GM23338 (cell line): ENCODE results near the gene VCX2. TPM values are rescaled to one million over a fixed set of nuclear protein-coding genes. Genes with fewer than 3 reads are reported as not detected.
"Not testable (repeated sequence)": the region's sequence is repeated elsewhere in the genome, so short reads cannot be mapped to it uniquely, and the experiment has no call there.

Source experiments
- ATAC-seq: fragments of 200-7000 bp; cut with Tn5 transposase; 3 replicates; pipeline ENCODE4 v1.9.1; 2020
- DNase-seq: peaks from one replicate; pipeline ENCODE4 v3.0.0-alpha.2; 2015; ENCODE audit warnings: low spot score
- H2AFZ ChIP-seq: fragments of 200-600 bp; sonication (generic); 2 replicates; pipeline ENCODE4 v1.8.0; 2016; ENCODE audit warnings: antibody characterized with exemption, mild to moderate bottlenecking, moderate library complexity
- H3F3A ChIP-seq: fragments of 200-600 bp; sonication (generic); replicated peaks from 2 replicates; pipeline ENCODE4 v1.8.0; 2017; ENCODE audit warnings: antibody characterized with exemption, mixed run types, low read depth
- H3K27ac ChIP-seq: fragments of 200-600 bp; sonication (generic); 2 replicates; pipeline ENCODE4 v1.6.1; 2016; ENCODE audit warnings: low read depth
- H3K27me3 ChIP-seq: fragments of 200-600 bp; sonication (generic); 2 replicates; pipeline ENCODE4 v1.8.0; 2016; ENCODE audit warnings: mild to moderate bottlenecking, mixed run types, moderate library complexity; ENCODE audit not compliant: insufficient read depth
- H3K36me3 ChIP-seq: fragments of 200-600 bp; sonication (generic); 2 replicates; pipeline ENCODE4 v1.8.0; 2016; ENCODE audit warnings: mild to moderate bottlenecking; ENCODE audit not compliant: insufficient read depth
- H3K4me1 ChIP-seq: fragments of 200-600 bp; sonication (generic); 2 replicates; pipeline ENCODE4 v1.8.0; 2016; ENCODE audit warnings: mild to moderate bottlenecking, moderate library complexity; ENCODE audit not compliant: insufficient read depth
- H3K4me2 ChIP-seq: fragments of 200-600 bp; sonication (generic); 2 replicates; pipeline ENCODE4 v1.7.1; 2017; ENCODE audit warnings: mixed run types
- H3K4me3 ChIP-seq: fragments of 200-600 bp; sonication (generic); 2 replicates; pipeline ENCODE4 v1.6.1; 2016; ENCODE audit warnings: mixed run types
- H3K79me2 ChIP-seq: fragments of 200-600 bp; sonication (generic); replicated peaks from 2 replicates; pipeline ENCODE4 v1.8.0; 2017; ENCODE audit warnings: mild to moderate bottlenecking; ENCODE audit not compliant: insufficient read depth
- H3K9me2 ChIP-seq: fragments of 200-600 bp; sonication (generic); 2 replicates; pipeline ENCODE4 v1.8.0; 2017; ENCODE audit not compliant: insufficient read depth
- H4K20me1 ChIP-seq: fragments of 200-600 bp; sonication (generic); replicated peaks from 2 replicates; pipeline ENCODE4 v1.8.0; 2017; ENCODE audit warnings: mild to moderate bottlenecking; ENCODE audit not compliant: insufficient read depth
- H3K27ac Mint-ChIP-seq: 2 replicates; pipeline ENCODE4 v1.8.0; 2020; ENCODE audit warnings: inconsistent platforms, mild to moderate bottlenecking, moderate library complexity, mixed read lengths
- H3K27me3 Mint-ChIP-seq: 3 replicates; pipeline ENCODE4 v1.8.0; 2022; ENCODE audit warnings: low read depth, mild to moderate bottlenecking, moderate library complexity, mixed read lengths, inconsistent platforms; ENCODE audit not compliant: insufficient read depth, poor library complexity
- H3K36me3 Mint-ChIP-seq: 3 replicates; pipeline ENCODE4 v1.8.0; 2021; ENCODE audit warnings: low read depth, mild to moderate bottlenecking, inconsistent platforms, moderate library complexity, mixed read lengths
- H3K4me1 Mint-ChIP-seq: 3 replicates; pipeline ENCODE4 v1.8.0; 2020; ENCODE audit warnings: mild to moderate bottlenecking, inconsistent platforms, mixed read lengths
- H3K4me3 Mint-ChIP-seq: 3 replicates; pipeline ENCODE4 v1.8.0; 2021; ENCODE audit warnings: moderate library complexity, mild to moderate bottlenecking, inconsistent platforms, mixed read lengths
- H3K9me3 Mint-ChIP-seq: 3 replicates; pipeline ENCODE4 v1.8.0; 2020; ENCODE audit warnings: moderate library complexity, mild to moderate bottlenecking, inconsistent platforms, mixed read lengths
- CTCF ChIP-seq, 2 experiments: fragments of 200-600 bp in 1 of 2; sonication (generic) in 1 of 2; conservative IDR thresholded peaks; 2 replicates each; pipeline versions ENCODE4 v1.5.1 to v1.6.1; 2016 to 2017; ENCODE audit warnings: antibody characterized with exemption in 2 of 2, low read depth in 2 of 2, mild to moderate bottlenecking in 2 of 2, moderate library complexity in 1 of 2
- ETS1 ChIP-seq: IDR thresholded peaks from 2 replicates; pipeline ENCODE4 v1.6.1; 2016; ENCODE audit warnings: antibody characterized with exemption
- EZH2 ChIP-seq: fragments of 200-600 bp; sonication (generic); IDR thresholded peaks from one replicate; pipeline ENCODE4 v1.8.0; 2017; ENCODE audit warnings: antibody characterized with exemption, mild to moderate bottlenecking, low read depth; ENCODE audit not compliant: unreplicated experiment
- JUNB ChIP-seq: IDR thresholded peaks from one replicate; pipeline ENCODE4 v1.6.1; 2016; ENCODE audit warnings: antibody characterized with exemption; ENCODE audit not compliant: unreplicated experiment
- NANOG ChIP-seq: IDR thresholded peaks from 2 replicates; pipeline ENCODE4 v1.6.1; 2016; ENCODE audit warnings: antibody characterized with exemption, borderline replicate concordance
- POLR2AphosphoS5 ChIP-seq: IDR thresholded peaks from 2 replicates; pipeline ENCODE4 v1.6.1; 2016; ENCODE audit warnings: antibody characterized with exemption, low read depth
- REST ChIP-seq: IDR thresholded peaks from one replicate; pipeline ENCODE4 v1.6.1; 2018; ENCODE audit warnings: antibody characterized with exemption; ENCODE audit not compliant: unreplicated experiment
- ZNF114 ChIP-seq: fragments of 250-450 bp; sonication (Bioruptor Pico); IDR thresholded peaks from 2 replicates; pipeline ENCODE4 v1.5.0; 2020; ENCODE audit warnings: mild to moderate bottlenecking, moderate library complexity
- ZNF331 ChIP-seq: fragments of 250-450 bp; sonication (Bioruptor Pico); IDR thresholded peaks from 2 replicates; pipeline ENCODE4 v1.5.0; 2020; ENCODE audit warnings: low read depth, mild to moderate bottlenecking, moderate library complexity
- ZNF462 ChIP-seq: fragments of 250-450 bp; sonication (Bioruptor Pico); IDR thresholded peaks from 2 replicates; pipeline ENCODE4 v1.5.0; 2020; ENCODE audit warnings: mild to moderate bottlenecking, moderate library complexity
- polyA plus RNA-seq: library from polyadenylated mRNA; unstranded; fragments of >200 nt; fragmentation: Nextera tagmentation; extraction: Ambion mirVana; gene quantifications from 2 replicates; pipeline ENCODE4 v1.2.1, GENCODE V29; 2016
- total RNA-seq: library from RNA; depleted of rRNA; stranded (reverse); fragments of >200 nt; shearing (Covaris generic); gene quantifications from 2 replicates; pipeline ENCODE4 v1.2.3, GENCODE V29; 2014

Gene VCX2
- total and polyA plus RNA-seq, 2 experiments from 2014 or later: not detected

GRCh38 chrX:8154011-8154410 lies 17.1 kb downstream of the VCX2 start:
- ATAC-seq, H3K36me3 ChIP-seq, H3K4me3 ChIP-seq, H3K4me1 ChIP-seq, H3K36me3 Mint-ChIP-seq, H3K4me2 ChIP-seq, H3F3A ChIP-seq, H2AFZ ChIP-seq, H3K79me2 ChIP-seq, H3K27ac ChIP-seq, H3K27me3 Mint-ChIP-seq, H3K27me3 ChIP-seq, H4K20me1 ChIP-seq, H3K9me3 Mint-ChIP-seq, H3K4me3 Mint-ChIP-seq, DNase-seq, H3K27ac Mint-ChIP-seq, H3K9me2 ChIP-seq, H3K4me1 Mint-ChIP-seq: not testable (repeated sequence)

GRCh38 chrX:8147226-8147625 lies 23.8 kb downstream of the VCX2 start:
- Mint-ChIP-seq H3K4me1 (peaks cover 9% of the 10 kb centered on the region; the same call in 2 of the 3 replicates), H3K9me3 (no peaks in the 10 kb centered on the region), H3K4me3 (no peak overlapping the region), H3K27me3 (no peaks in the 10 kb centered on the region), H3K36me3 (peaks cover 3% of the 10 kb centered on the region; the same call in 1 of the 3 replicates), H3K27ac (no peak overlapping the region)
- Histone ChIP-seq H3K27ac (no peak overlapping the region), H4K20me1 (no peaks in the 10 kb centered on the region), H3K36me3 (no peaks in the 10 kb centered on the region), H3K9me2 (no peaks in the 10 kb centered on the region; the same call in 1 of the 2 replicates), H3F3A (no peaks in the 10 kb centered on the region), H3K4me3 (no peak overlapping the region), H3K27me3 (no peaks in the 10 kb centered on the region), H3K4me2 (no peak overlapping the region), H3K4me1 (no peaks in the 10 kb centered on the region), H2AFZ (no peak overlapping the region), H3K79me2 (no peaks in the 10 kb centered on the region)
- no peak for DNase-seq
- no peak for ATAC-seq
- TF ChIP-seq ZNF462 (CRISPR knock-in tag) (no peak), ZNF331 (CRISPR knock-in tag) (no peak), REST (no peak), POLR2AphosphoS5 (no peak), EZH2 (no peak), ZNF114 (CRISPR knock-in tag) (no peak), NANOG (no peak), JUNB (no peak), CTCF (conservative IDR thresholded peaks at IDR 0.05; ENCODE audit: low read depth in 2 of 2) (no peak), ETS1 (no peak)
